LHCN-M2 (cell line): ENCODE results near the gene NDFIP1. TPM values are rescaled to one million over a fixed set of nuclear protein-coding genes. Genes with fewer than 3 reads are reported as not detected.
"Not testable (repeated sequence)": the region's sequence is repeated elsewhere in the genome, so short reads cannot be mapped to it uniquely, and the experiment has no call there.

Experiments
- DNase-seq: peaks from one replicate; pipeline ENCODE4 v3.0.0-alpha.2; 2012; ENCODE audit warnings: low read depth
- total RNA-seq: library from RNA; depleted of rRNA; stranded (reverse); fragments of >200 nt; gene quantifications from 2 replicates; pipeline ENCODE4 v1.2.3, GENCODE V29; 2014; rRNA removed

NDFIP1 gene
- total RNA-seq, 1 experiment from 2014 or later: 43.5 TPM

DNA sequence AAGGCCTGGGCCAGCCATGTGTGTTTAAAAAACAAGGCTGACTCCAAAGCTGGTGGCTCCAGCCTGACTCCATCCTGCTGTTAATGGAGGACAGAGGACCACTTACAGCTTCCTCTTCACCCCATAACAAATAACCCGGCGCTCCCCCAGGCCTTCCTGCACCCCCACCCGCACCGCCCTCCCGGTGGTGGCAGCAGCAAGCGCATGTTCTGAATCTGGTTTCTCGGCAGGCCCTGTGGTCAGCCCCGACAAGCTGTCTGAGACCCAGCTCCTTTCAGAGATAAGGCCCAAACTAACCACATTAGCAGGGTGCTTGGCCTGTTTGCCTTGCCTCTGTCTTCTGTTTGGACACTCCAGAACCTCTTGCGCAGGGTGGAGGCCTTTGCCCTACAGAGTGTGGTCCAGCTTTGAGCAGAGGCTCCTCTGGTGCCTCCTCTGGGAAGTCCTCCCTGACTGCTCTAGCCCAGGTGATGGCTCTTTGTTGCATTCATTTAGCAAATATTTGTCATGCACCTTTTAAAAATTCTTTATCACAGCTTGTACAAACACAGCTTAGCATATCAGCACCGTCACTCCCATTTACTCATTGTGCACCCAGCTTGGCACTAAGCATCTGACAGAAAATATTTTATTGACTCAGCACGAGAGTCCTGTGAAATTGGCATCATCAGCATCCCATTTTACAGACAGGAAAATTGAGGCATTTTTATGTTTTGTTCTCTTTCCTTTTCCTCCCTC is 78.4 kb downstream of the NDFIP1 start:
- no peak for DNase-seq

DNA sequence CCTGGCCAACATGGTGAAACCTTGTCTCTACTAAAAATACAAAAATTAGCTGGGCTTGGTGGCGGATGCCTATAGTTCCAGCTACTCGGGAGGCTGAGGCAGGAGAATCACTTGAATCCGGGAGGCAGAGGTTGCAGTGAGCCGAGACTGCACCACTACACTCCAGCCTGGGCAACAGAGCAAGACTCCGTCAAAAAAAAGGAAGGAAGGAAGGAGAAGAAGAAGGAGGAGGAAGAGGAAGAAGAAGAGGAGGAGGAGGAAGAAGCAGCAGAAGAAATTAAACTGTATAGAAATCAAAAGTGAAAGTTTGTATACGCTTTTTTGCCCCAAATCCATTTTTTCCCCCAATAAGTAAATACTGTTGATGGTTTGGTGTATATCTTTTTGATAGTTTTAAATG is 80.1 kb downstream of the NDFIP1 start:
- not testable (repeated sequence) for DNase-seq

GRCh38 chr5:142189813-142190212 is 81.2 kb downstream of the NDFIP1 start:
- no peak for DNase-seq

DNA sequence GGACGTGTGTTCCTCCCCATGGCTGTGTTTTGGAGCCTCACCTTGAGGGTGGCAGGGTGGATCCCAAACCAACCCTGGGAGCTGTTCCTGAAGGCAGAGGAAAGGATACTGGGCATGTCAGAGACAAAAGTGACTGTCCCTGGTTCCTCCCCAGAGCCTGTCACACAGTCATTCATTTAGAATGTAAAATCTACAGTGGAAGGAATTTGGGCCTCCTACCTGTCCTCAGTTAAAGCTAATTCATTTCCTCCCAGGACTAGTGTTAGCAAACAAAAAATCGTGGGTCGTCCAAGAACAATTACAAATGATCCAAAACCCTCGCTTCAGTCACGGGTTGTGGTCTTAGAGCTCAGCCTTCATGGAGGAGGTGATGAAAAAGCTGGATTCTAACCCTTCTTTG is 83.2 kb downstream of the NDFIP1 start:
- no peak for DNase-seq

DNA sequence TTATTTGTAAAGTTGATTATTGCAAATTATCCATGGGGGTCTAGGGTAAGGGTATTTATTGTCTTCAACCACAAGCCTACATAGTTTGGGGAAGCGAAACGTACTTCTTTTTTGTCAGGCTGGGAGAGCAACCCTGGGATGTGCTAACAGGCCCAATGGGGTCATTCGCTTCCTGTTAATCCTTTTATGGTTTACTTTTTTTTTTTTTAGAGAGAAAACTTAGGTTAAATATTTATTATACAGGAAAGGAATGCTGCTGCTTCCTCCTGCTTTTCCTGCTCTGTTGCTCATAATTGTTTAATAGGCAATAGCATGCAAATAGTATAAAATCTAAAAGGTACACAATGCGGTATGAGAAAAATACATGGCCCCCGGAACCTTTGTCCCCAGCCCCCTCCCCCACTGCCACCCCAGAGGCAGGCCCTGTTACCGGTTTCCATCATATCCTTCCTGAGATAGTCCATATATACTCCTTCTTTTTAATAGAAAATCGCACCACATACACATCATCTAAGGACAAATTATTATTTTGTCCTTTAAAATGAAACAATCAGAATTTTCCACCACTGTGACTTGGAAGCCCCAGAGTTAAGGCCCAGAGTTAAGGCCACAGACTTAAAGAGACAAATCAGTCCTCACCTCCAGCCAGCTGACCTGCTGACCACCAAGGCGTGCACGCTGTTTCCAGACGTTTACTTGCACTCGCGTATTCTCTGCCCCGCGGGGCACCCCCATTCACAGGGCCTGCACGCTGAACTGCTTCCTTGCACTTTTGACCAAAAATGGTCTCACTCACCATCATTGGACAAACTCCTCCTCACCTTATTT is 83.9 kb downstream of the NDFIP1 start:
- no peak for DNase-seq

DNA sequence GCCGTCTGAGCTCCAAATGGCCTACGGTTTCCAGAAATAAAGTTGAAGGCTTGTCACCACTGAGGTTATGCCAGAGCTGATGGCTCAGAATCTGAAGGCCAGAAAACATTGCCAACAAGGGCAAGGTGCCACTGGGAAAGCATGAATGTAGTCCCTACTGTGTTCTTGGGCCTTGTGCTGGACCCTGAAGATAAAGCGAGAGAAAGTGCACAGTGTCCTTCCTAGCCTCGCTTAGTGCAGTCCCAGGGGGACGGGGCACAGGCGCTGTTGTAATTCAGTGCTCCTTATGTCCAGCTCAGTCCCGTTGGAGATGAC is 84.5 kb downstream of the NDFIP1 start:
- DNase-seq: no peak

DNA sequence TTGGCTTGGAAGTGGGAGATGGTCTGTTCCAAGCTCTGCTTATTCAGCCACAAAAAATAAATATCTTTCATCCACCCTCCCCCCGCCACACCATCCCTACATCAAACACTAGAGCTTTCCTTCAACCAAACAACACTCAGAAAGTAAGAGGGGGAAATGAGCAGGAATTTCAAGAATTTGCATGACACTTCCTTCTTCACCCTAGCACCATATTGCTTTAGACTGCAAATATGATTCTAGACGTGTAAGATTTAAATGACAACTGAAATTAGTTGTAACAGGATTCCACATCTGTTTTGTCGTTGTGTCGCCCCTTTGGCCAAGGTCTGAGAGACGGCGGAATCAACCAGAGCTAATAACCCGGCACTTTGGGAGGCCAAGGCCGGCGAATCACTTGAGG is 88.5 kb downstream of the NDFIP1 start:
- DNase-seq: no peak

GRCh38 chr5:142197781-142198180 is 89.2 kb downstream of the NDFIP1 start:
- DNase-seq: no peak

DNA sequence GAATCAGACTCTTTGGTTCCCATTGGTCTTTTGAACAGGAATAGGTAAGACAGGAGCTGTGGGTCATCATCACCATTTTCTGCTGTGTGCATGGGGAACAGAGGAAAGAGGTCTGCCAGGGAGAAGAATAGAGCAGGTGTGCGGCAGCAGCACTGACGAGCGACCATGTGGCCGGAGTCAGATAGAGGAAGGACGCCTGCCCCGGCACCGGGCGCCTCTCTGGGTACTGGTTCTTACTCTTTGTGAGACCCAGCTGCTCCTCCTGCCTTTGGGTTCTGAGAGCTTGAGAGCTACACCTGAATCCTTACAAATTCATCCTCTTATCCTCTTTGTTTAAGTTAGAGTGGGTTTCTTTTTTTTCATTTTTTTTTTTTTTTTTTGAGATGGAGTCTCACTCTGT is 90.8 kb downstream of the NDFIP1 start:
- DNase-seq: no peak

- DNase-seq: no peak
These were observed 91.8 kb downstream of the NDFIP1 start for GRCh38 chr5:142200387-142200786.

GRCh38 chr5:142201471-142201887 is 92.9 kb downstream of the NDFIP1 start:
- peak; percentile 95 for DNase-seq

DNA sequence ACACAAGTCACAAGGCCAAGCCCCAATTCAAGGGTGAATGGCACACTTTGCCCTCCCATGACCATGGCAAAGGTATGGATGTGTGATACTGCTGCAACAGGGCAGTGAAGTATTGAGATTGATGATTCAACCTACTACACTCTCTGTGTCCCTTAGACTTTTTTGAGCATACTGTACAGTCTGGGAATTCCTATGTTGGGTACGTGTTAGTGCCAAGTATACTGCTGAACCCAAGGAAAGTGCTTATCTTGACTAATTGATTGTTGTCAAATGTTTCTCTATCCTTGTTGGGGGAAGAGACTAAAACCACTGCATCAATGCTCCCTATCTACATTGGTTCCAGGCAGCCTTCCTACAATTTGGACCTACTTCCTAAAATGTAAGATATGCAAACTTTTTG is 93.7 kb downstream of the NDFIP1 start:
- DNase-seq: peak; percentile 47

Other genes starting within 250 kb of the NDFIP1 start
- not detected in 2 replicates for gene PCDH1, start 230.4 kb upstream of the NDFIP1 start, total RNA-seq
- 53.9 and 61.4 TPM in 2 replicates for gene DELE1, start 184.9 kb upstream of the NDFIP1 start, total RNA-seq
- under 0.01 TPM in 1 of 2 replicates, not detected in the other for gene PCDH12, start 150.6 kb upstream of the NDFIP1 start, total RNA-seq
- 85.4 and 99.4 TPM in 2 replicates for gene RNF14, start 139.7 kb upstream of the NDFIP1 start, total RNA-seq
- 53.5 and 113 TPM in 2 replicates for gene GNPDA1, start 95.8 kb upstream of the NDFIP1 start, total RNA-seq
- 25.6 and 36.4 TPM in 2 replicates for gene SPRY4, start 216.2 kb downstream of the NDFIP1 start, total RNA-seq